Liver (tissue), 9 donors: ENCODE measurements around the gene PAK1. TPM values are rescaled to one million over a fixed set of nuclear protein-coding genes. Genes with fewer than 3 reads are reported as not detected.
A peak's percentile ranks its signal among the peaks of the same experiment; 100 is the strongest.

Experiments used
- DNase-seq: peaks from one replicate; pipeline ENCODE4 v3.0.0-alpha.2; 2017; ENCODE audit warnings: low spot score
- H3K27ac ChIP-seq, 2 donors: one replicate each; pipeline ENCODE4 v1.7.0; 2013; ENCODE audit warnings: inconsistent platforms in 2 of 2, low read length in 2 of 2, control low read depth in 1 of 2, low read depth in 1 of 2, mild to moderate bottlenecking in 1 of 2
- H3K27me3 ChIP-seq, 4 donors: one replicate each; pipeline versions ENCODE4 v1.6.1 to v1.7.0; 2013; ENCODE audit warnings: low read length in 3 of 4, inconsistent platforms in 1 of 4, mild to moderate bottlenecking in 1 of 4, moderate library complexity in 1 of 4; ENCODE audit not compliant: control insufficient read depth in 4 of 4, insufficient read depth in 4 of 4
- H3K36me3 ChIP-seq, 4 donors: one replicate each; pipeline versions ENCODE4 v1.6.1 to v1.7.0; 2013; ENCODE audit warnings: low read length in 3 of 4, mild to moderate bottlenecking in 3 of 4, low read depth in 1 of 4, moderate library complexity in 1 of 4; ENCODE audit not compliant: control insufficient read depth in 4 of 4, insufficient read depth in 3 of 4
- H3K4me1 ChIP-seq, 4 donors: one replicate each; pipeline versions ENCODE4 v1.6.1 to v1.7.0; 2013; ENCODE audit warnings: low read length in 3 of 4, mild to moderate bottlenecking in 3 of 4, moderate library complexity in 1 of 4; ENCODE audit not compliant: control insufficient read depth in 4 of 4, insufficient read depth in 4 of 4
- H3K4me3 ChIP-seq, 3 donors: one replicate each; pipeline versions ENCODE4 v1.6.1 to v1.7.0; 2013; ENCODE audit warnings: low read length in 3 of 3, control low read depth in 1 of 3, low read depth in 1 of 3, mild to moderate bottlenecking in 1 of 3
- H3K9ac ChIP-seq, 2 donors: one replicate each; pipeline ENCODE4 v1.7.0; 2013; ENCODE audit warnings: low read length in 2 of 2, mild to moderate bottlenecking in 2 of 2, moderate library complexity in 2 of 2, control low read depth in 1 of 2, low read depth in 1 of 2
- H3K9me3 ChIP-seq, 4 donors: one replicate each; pipeline versions ENCODE4 v1.6.1 to v1.7.0; 2013; ENCODE audit warnings: low read length in 3 of 4; ENCODE audit not compliant: control insufficient read depth in 4 of 4
- EGR1 ChIP-seq, 2 donors: IDR thresholded peaks; 2 replicates each; pipeline ENCODE4 v1.6.1; 2016 to 2018; ENCODE audit warnings: antibody characterized with exemption in 2 of 2, low read depth in 2 of 2
- FOXA2 ChIP-seq: IDR thresholded peaks from 2 replicates; pipeline ENCODE4 v1.6.1; 2016; ENCODE audit warnings: antibody characterized with exemption
- GABPA ChIP-seq, 2 donors: IDR thresholded peaks in 1 of 2; conservative IDR thresholded peaks in 1 of 2; 2 replicates each; pipeline ENCODE4 v1.6.1; 2016; ENCODE audit warnings: antibody characterized with exemption in 2 of 2, mild to moderate bottlenecking in 1 of 2, moderate library complexity in 1 of 2
- HNF4A ChIP-seq, 2 donors: conservative IDR thresholded peaks; 2 replicates each; pipeline ENCODE4 v1.6.1; 2016; ENCODE audit warnings: antibody characterized with exemption in 2 of 2, mild to moderate bottlenecking in 2 of 2
- JUND ChIP-seq, 2 donors: IDR thresholded peaks; 2 replicates each; pipeline ENCODE4 v1.6.1; 2016; ENCODE audit warnings: antibody characterized with exemption in 2 of 2
- NR2F2 ChIP-seq: IDR thresholded peaks from 2 replicates; pipeline ENCODE4 v1.6.1; 2016; ENCODE audit warnings: antibody characterized with exemption
- RXRA ChIP-seq, 2 donors: IDR thresholded peaks; 2 replicates each; pipeline ENCODE4 v1.6.1; 2017 to 2018; ENCODE audit warnings: antibody characterized with exemption in 2 of 2, mild to moderate bottlenecking in 1 of 2
- SP1 ChIP-seq: IDR thresholded peaks from 2 replicates; pipeline ENCODE4 v1.6.1; 2018; ENCODE audit warnings: antibody characterized with exemption, mild to moderate bottlenecking
- TAF1 ChIP-seq: conservative IDR thresholded peaks from 2 replicates; pipeline ENCODE4 v1.6.1; 2016; ENCODE audit warnings: antibody characterized with exemption, mild to moderate bottlenecking
- YY1 ChIP-seq: IDR thresholded peaks from 2 replicates; pipeline ENCODE4 v1.6.1; 2016; ENCODE audit warnings: antibody characterized with exemption, mild to moderate bottlenecking
- WGBS: extraction: QIAGEN DNeasy Blood & Tissue Kit; methylation state at CpG from one replicate; pipeline ENCODE4 v1.1.7; 2013; 5-methylcytosine and 5-hydroxymethylcytosine counted together
- polyA plus RNA-seq, 2 donors: library from polyadenylated mRNA; stranded (reverse) in 1 of 2; unstranded in 1 of 2; fragments of 200-250 nt in 1 of 2; fragments of >200 nt in 1 of 2; fragmentation: Nextera tagmentation in 1 of 2; extraction: Ambion mirVana in 1 of 2; gene quantifications; one replicate each; pipeline versions ENCODE4 v1.2.1 to v1.2.3, GENCODE V29; 2013 to 2015
- total RNA-seq, 2 donors: library from RNA; depleted of rRNA; stranded (reverse); fragments of >200 nt; gene quantifications; one replicate each; pipeline ENCODE4 v1.2.3, GENCODE V29; 2014
- TF ChIP-seq, protein P1 (sequence below): fragments of 150-350 bp; IDR thresholded peaks from 2 replicates; pipeline ENCODE4 v1.5.1; 2017; ENCODE audit warnings: improper control_type of control experiment, low read depth, low read length; ENCODE audit not compliant: missing input control
- TF ChIP-seq, protein P2 (sequence below): IDR thresholded peaks from 2 replicates; pipeline ENCODE4 v1.6.1; 2016; ENCODE audit warnings: antibody characterized with exemption
- donor health status: healthy.
- donor health status: healthy.
- donor health status: healthy.
- donor health status: healthy.
- donor health status: healthy.

Gene PAK1
- total and polyA plus RNA-seq, 4 donors: 3.6 to 24.9 (median 7.4) TPM

DNA sequence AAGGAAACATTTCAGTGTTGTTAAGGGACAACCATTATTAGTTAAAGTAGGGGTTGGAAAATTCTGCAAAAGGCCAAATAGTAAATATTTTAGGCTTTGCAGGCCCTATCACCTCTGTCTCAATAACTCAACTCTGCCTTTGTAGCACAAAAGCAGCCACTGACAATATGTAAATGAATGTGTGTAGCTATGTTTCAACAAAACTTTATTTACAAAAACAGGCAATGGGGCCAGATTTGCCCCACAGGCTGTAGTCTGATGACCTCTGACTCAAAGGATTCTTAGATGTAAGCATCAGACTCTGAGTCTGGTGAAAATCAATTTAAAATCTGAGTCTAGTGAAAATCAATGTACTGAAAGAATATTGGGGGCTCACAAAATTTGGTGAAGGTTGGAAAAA lies 50.3 kb downstream of the PAK1 start (continued):
- TF ChIP-seq, protein P1, sequence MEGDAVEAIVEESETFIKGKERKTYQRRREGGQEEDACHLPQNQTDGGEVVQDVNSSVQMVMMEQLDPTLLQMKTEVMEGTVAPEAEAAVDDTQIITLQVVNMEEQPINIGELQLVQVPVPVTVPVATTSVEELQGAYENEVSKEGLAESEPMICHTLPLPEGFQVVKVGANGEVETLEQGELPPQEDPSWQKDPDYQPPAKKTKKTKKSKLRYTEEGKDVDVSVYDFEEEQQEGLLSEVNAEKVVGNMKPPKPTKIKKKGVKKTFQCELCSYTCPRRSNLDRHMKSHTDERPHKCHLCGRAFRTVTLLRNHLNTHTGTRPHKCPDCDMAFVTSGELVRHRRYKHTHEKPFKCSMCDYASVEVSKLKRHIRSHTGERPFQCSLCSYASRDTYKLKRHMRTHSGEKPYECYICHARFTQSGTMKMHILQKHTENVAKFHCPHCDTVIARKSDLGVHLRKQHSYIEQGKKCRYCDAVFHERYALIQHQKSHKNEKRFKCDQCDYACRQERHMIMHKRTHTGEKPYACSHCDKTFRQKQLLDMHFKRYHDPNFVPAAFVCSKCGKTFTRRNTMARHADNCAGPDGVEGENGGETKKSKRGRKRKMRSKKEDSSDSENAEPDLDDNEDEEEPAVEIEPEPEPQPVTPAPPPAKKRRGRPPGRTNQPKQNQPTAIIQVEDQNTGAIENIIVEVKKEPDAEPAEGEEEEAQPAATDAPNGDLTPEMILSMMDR: no peak
- no peak for TF ChIP-seq RXRA (IDR thresholded peaks at IDR 0.05)
- no peak for TF ChIP-seq HNF4A (conservative IDR thresholded peaks at IDR 0.05)
- TF ChIP-seq FOXA2: no peak
- no peak for TF ChIP-seq TAF1
- TF ChIP-seq YY1: no peak

DNA sequence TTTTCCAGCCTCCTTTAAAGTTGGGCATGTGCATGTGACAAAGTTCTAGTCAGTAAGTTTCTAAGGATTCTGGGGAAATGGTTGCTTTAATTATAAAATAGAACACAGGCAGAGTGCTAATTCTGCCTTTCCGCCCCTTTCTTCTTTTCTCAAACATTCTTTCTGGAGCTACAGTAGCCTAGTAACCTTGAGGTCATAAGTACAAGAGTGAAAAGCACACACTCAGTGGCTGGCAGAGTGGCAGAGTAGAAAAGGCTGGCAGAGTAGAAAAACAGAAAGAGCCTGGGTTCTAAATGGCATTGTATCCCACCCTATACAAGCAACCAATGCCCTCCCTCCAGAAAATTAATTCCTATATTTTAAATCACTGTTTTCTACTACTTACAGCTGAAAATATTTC lies 51.2 kb downstream of the PAK1 start:
- WGBS: 56% methylated on average over 1 of the region's 1 CpG
- no peak overlapping the region for H3K27ac ChIP-seq
- H3K36me3 ChIP-seq: no peaks in the 10 kb centered on the region

GRCh38 chr11:77421041-77421723 lies 52.7 kb downstream of the PAK1 start:
- Histone ChIP-seq H3K36me3 (no peaks in the 10 kb centered on the region), H3K27me3 (no peaks in the 10 kb centered on the region), H3K27ac (no peak overlapping the region), H3K4me1 (peaks cover 0 to 9% (median under 1%) of the 10 kb centered on the region in 4 donors), H3K9me3 (no peaks in the 10 kb centered on the region), H3K9ac (no peak overlapping the region), H3K4me3 (no peak overlapping the region)
- TF ChIP-seq TAF1 (no peak), EGR1 (IDR thresholded peaks at IDR 0.05; ENCODE audit: low read depth in 2 of 2) (no peak), GABPA (IDR thresholded peaks at IDR 0.05 in 1 of 2, conservative IDR thresholded peaks at IDR 0.05 in 1 of 2) (no peak), SP1 (no peak), NR2F2 (no peak), FOXA2 (no peak), YY1 (no peak), JUND (IDR thresholded peaks at IDR 0.05) (no peak)
- TF ChIP-seq, protein P2, sequence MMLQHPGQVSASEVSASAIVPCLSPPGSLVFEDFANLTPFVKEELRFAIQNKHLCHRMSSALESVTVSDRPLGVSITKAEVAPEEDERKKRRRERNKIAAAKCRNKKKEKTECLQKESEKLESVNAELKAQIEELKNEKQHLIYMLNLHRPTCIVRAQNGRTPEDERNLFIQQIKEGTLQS: no peak
- TF ChIP-seq, protein P1: no peak
- 96% methylated on average over 2 of the region's 2 CpGs for WGBS
- no peak for DNase-seq

More for the DNA sequence above, 51.2 kb downstream of the PAK1 start:
- peaks cover 0 to 9% (median under 1%) of the 10 kb centered on the region in 4 donors for H3K4me1 ChIP-seq
- DNase-seq: no peak
- H3K9ac ChIP-seq: no peak overlapping the region
- H3K27me3 ChIP-seq: no peaks in the 10 kb centered on the region
- H3K9me3 ChIP-seq: no peaks in the 10 kb centered on the region
- TF ChIP-seq HNF4A (conservative IDR thresholded peaks at IDR 0.05) (peak; percentile 60 to 70), NR2F2 (no peak), RXRA (IDR thresholded peaks at IDR 0.05) (peak in 1 of 2 donors; percentile 10)
- no peak overlapping the region for H3K4me3 ChIP-seq
